ENCODE measurements around the gene OTOF. TPM values are rescaled to one million over a fixed set of nuclear protein-coding genes. Genes with fewer than 3 reads are reported as not detected.

The OTOF gene
- total and polyA plus RNA-seq, 2 of the 4 experiments (the other 2 are of a cell fraction): 0.03 TPM; not detected in 1

DNA sequence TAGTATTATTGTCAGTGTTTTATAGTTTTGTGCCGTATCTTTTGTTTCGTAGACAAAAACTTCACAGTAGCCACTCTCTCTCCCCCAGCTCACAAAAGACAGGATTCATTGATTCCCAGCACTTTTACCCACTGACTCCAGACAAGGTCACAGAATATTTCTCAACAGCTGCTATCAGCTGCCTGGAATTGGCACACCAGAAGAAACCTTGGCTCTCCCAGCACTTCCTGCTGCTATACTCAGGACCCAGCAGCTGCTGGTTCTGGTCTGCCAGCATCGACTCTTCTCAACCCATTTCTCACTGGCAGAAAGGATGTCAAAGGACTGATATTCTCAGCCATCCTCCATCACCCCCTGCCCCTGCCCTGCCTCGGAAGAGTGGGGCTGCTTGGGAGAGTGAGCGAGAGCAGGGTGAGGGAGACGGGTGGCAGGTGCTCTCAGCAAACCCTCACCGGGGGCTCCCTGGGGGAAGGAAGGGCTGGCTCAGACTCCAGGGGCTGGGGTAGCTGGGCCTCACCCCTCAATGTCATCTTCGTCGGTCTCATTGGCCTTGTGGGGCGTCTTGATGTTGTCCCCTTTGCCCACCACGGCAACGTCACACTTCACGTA, 6.1 kb upstream of the OTOF start:
- DNase-seq (no peak), ATAC-seq (ENCODE audit: low read depth) (peak; percentile 32; the same call in 1 of the 2 replicates)
- CTCF ChIA-PET: no interaction called here
- intact Hi-C loops (cut with micrococcal nuclease) (loop anchor here (5.0 kb wide), 1 partner anchor 233 kb away; no protein-coding TSS in a partner anchor), dilution Hi-C loops (cut with HindIII; ENCODE audit: low sequenced_read_pairs, unreplicated experiment) (no loop called here), in situ Hi-C loops (cut with MboI; ENCODE audit: low sequenced_read_pairs) (no loop called here)
- peaks cover 30% of the 10 kb centered on the region for H3K27me3 ChIP-seq (ENCODE audit: control insufficient read depth, insufficient read depth, low read length)
- H3K9ac ChIP-seq (ENCODE audit: low read depth, low read length): no peak overlapping the region
- no peak overlapping the region for H4K8ac ChIP-seq (ENCODE audit: low read depth in 2 of 2, low read length in 2 of 2)
- H2BK120ac ChIP-seq (ENCODE audit: low read depth, low read length): no peak overlapping the region
- no peak overlapping the region for H3K4me2 ChIP-seq (ENCODE audit: low read depth, low read length)
- H3K36me3 ChIP-seq (ENCODE audit: control insufficient read depth, insufficient read depth, low read length): no peaks in the 10 kb centered on the region
- H3K79me1 ChIP-seq (ENCODE audit: low read depth in 1 of 2, low read length in 2 of 2): no peaks in the 10 kb centered on the region
- no peak overlapping the region for H3K56ac ChIP-seq (ENCODE audit: extremely low read depth, insufficient read depth, low read length)
- H3K27ac ChIP-seq (ENCODE audit: insufficient read depth, low read length): no peak overlapping the region
- H3K4ac ChIP-seq (ENCODE audit: low read depth, low read length): no peak overlapping the region
- H2AK5ac ChIP-seq (ENCODE audit: low read depth, low read length): no peak overlapping the region
- no TSS peak for BruUV-seq (replicated peaks)
- no peak overlapping the region for H3K23ac ChIP-seq (ENCODE audit: low read depth, low read length)
- no peak overlapping the region for H4K5ac ChIP-seq (ENCODE audit: low read depth, low read length)
- no peak overlapping the region for H2AFZ ChIP-seq (replicated peaks; ENCODE audit: low read length, poor library complexity)
- no peak overlapping the region for H3K18ac ChIP-seq (ENCODE audit: low read depth, low read length)
- H4K20me1 ChIP-seq (ENCODE audit: insufficient read depth, low read length): no peaks in the 10 kb centered on the region
- no peak overlapping the region for H2BK20ac ChIP-seq (ENCODE audit: low read depth, low read length)
- H2BK15ac ChIP-seq (ENCODE audit: low read depth, low read length): no peak overlapping the region
- peaks cover 6% of the 10 kb centered on the region for H3K9me1 ChIP-seq (ENCODE audit: insufficient read depth, low read length)
- H3K4me3 ChIP-seq (ENCODE audit: insufficient read depth, low read depth, low read length): no peak overlapping the region
- H3K14ac ChIP-seq (replicated peaks; ENCODE audit: low read depth, low read length): no peak overlapping the region
- TF ChIP-seq SMC3 (IDR thresholded peaks at IDR 0.05; ENCODE audit: low read depth, low read length) (no peak), CHD1 (IDR thresholded peaks at IDR 0.05; ENCODE audit: low read depth, low read length) (no peak)
- WGBS, 2 experiments (ENCODE audit: extremely low coverage in 2 of 2, insufficient read length in 1 of 2): 17% methylated on average over 1 of the region's 13 CpGs; no CpG with 5 or more reads in 1 of the 2 experiments
- POLR2A ChIA-PET (ENCODE audit: unreplicated experiment): no interaction called here
- no peak overlapping the region for H2BK5ac ChIP-seq (ENCODE audit: low read depth, low read length, poor library complexity, severe bottlenecking)
- H3K4me1 ChIP-seq (ENCODE audit: control insufficient read depth, insufficient read depth, low read length): no peaks in the 10 kb centered on the region
- H2AK9ac ChIP-seq (replicated peaks; ENCODE audit: low read depth, low read length, poor library complexity): no peak overlapping the region
- H4K91ac ChIP-seq (ENCODE audit: insufficient read depth, low read depth, low read length): no peak overlapping the region
- H3K9me3 ChIP-seq (ENCODE audit: control insufficient read depth, insufficient read depth, low read length): no peaks in the 10 kb centered on the region
